ENCODE results near the gene WIZ.

WIZ gene

GRCh38 chr19:15464394-15465385 is 14.9 kb upstream of the WIZ start, which contains the start of gene RASAL3:
Gene RASAL3 (minus strand): TSS chr19:15464544. CDS start chr19:15464358, 186 bp downstream.
- DNase-seq (ENCODE audit: low read depth), result peak; percentile 56

DNA sequence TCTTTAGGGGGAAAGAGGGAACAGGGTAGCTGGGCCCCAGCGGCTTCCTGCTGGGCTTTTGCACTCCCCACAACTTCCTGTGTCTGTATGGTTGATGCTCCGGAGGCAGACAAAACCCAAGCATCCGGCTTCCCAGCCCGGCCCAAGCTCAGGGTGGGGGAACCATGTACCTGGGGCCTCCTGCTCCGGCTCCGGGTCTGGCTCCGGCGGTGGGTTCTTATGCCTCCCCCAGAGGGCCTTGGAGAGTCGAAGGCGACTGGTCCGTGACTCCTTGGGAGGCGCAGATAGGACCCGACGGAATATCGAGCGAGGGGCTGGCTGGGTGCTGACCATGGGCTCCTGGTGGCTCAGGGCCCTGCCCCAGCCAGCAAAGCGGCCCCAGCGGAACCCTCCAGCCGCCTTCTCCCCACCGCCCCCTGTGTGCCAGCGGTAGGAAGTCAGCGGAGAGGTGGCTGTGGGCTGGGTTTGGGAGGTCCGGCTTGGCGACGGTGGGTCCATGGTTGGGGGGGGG is 14.2 kb upstream of the WIZ start:
- peak; percentile 69 for DNase-seq (ENCODE audit: low read depth)

DNA sequence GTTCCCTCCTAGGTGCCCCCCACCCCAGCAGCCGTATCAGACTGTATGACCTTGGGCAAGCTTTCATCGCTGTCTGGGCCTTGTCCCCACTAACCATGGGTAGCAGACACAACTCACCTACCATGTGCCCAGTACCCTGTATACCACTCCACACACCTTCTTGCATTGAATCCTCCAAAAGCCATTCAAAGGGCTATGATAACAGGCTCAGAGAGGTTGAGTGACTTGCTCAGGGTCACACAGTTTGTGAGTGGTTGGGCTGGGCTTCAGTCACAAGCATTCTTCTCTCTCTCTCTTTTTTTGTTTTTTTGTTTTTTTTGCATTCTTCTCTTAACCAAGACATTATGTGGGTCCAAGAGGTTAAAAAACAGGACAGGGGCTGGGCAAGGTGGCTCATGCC is 11.9 kb upstream of the WIZ start:
- DNase-seq (ENCODE audit: low read depth), result no peak

- no peak for DNase-seq (ENCODE audit: low read depth)
Measured at GRCh38 chr19:15457701-15458484, 8.1 kb upstream of the WIZ start.

GRCh38 chr19:15456871-15457700 is 7.3 kb upstream of the WIZ start:
- no peak for DNase-seq (ENCODE audit: low read depth)

DNA sequence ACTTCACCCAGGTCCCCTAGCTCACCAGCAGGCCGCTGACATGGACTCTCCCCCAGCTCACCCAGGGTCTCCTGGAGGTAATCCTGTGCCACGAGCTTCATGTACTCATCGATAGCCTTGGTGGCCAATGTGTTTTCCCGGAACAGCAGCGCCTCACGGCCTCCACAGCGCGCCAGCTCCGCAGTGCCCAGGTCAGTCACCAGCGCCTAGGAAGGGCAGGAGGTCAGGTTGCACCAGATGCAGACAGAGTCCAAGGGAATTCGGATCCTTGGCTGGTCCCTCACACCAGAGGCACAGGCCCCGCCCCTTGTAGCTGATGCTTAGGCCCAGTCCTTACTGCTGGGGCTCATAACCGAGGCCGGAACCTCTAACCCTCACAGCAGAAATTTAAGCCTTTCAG is 6.7 kb upstream of the WIZ start:
- no peak for DNase-seq (ENCODE audit: low read depth)

DNA sequence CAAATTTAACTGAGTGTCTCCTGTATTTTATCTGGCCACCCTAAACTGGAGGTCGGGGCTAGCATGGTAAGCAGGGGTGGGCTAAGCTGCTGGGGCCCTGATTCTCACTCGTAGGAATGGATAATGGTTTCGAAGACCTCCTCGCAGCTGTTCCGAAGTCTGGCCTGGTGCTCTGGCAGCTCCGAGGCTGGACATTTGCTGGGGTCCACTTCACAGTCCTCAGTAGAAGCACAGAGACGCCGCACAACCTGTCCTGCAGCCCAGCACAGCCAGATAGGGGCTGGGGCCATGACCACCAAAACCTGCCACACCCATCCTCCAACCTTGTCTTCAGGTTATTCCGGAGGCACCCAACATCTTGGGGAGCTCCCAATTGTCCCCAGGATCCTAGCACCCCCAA is 6.2 kb upstream of the WIZ start:
- no peak for DNase-seq (ENCODE audit: low read depth)

GRCh38 chr19:15453906-15454860 is 4.4 kb upstream of the WIZ start:
- no peak for DNase-seq (ENCODE audit: low read depth)

DNA sequence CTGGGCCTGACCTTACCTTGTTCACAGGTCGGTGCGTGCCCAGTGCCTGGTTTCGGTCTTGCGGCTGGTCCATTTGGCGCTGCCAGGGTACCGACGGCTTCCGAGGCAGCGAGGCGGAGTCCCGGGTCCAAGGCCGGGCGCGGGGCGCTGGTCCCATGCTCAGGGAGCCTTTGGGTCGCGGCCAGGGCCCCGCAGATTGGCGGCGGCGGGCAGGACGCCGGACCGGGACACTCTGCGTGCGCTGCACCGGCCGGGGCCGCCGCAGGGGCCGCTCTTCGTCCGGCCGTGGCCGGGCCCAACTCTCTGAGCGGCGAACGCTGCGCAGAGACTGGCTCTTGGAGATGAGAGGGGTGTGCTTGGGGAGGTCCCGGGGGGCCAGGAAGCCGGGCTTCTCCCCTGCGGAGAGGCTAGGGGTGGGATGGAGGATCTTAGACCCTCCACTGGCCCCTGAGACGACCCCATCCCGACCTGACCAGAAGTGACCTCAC is 3.4 kb upstream of the WIZ start:
- no peak for DNase-seq (ENCODE audit: low read depth)

- DNase-seq (ENCODE audit: low read depth), result no peak
Measured at GRCh38 chr19:15452111-15453047, 2.6 kb upstream of the WIZ start.

DNA sequence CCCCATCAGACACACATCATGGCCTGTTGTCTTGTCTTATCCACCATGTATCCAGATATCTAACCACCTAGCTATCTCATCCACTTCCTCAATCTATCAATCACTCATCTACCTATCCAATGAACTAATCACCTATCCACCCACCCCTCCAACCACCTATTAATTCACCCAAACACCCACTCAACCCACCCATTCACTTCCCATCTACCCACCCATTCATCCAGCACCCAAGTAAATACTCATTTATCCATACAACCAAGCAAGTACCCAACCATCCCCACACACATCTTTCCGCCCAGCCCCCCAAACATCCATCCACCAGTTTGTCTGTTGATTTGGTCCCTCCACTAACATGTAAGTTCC is 753 bp upstream of the WIZ start:
- no peak for DNase-seq (ENCODE audit: low read depth)

DNA sequence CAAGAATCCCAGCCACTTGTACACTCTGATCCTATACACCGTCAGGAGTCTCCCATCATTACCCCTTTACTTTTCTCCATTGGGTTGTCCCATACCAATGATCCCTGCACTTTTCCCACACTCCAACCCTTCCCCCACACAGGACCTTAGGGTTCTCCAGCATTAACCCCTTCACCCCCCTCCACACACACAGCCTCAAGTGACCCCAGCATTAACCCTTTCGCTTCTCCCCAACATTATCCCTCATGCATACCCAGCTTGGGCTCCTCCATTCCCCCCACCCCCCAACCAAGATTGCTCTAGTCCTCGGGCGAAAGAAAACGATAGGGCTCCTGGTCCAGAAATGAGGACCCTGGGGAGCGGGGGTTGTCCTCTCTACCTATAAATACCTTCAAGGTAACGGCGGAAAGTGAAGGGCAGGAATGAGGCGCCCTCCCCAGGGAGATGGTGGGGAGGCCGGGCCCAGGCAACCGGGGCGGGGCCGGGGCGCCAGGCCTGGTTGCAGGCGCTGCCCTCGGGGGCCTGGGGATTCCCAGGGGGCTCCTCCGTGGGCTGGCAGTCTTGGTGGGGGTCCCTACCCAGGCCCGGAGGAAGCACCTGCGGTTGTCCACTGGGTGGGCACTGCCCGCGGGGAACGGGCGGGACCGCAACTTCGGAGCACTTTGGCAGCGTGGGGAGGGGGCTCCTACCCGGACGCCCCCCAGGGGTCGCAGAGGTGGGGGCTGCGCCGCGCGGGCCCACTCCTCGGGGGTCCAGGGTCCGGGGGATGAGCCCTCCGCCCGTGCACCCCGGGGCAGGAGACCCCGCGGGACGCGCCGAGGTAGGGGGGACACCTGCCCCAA is 757 bp downstream of the WIZ start:
- DNase-seq (ENCODE audit: low read depth), result no peak

GRCh38 chr19:15448044-15448777 is 1.5 kb downstream of the WIZ start:
- DNase-seq (ENCODE audit: low read depth), result no peak

GRCh38 chr19:15447057-15447456 is 2.7 kb downstream of the WIZ start:
- DNase-seq (ENCODE audit: low read depth), result no peak

GRCh38 chr19:15445807-15446376 is 3.9 kb downstream of the WIZ start:
- DNase-seq (ENCODE audit: low read depth), result no peak

DNA sequence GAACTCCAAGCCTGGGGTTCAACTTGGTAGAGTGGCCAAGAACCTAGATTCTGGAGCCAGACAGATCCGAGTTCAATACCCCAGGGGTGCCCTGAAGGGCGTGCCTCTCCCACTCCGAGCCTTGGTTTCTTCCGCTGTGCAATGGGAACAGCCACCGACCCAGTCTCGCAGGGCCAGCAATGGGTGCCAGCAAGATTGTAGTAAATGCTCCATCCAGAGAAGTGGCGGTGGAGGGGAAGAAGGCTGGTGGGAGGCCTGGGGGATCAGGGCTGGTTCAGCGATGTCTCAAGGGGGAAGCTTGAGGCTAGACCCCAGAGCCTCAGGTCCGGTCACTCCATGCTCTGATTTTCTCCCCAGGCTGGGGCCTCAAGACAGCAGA is 4.5 kb downstream of the WIZ start:
- no peak for DNase-seq (ENCODE audit: low read depth)

GRCh38 chr19:15444505-15445226 is 5.1 kb downstream of the WIZ start:
- DNase-seq (ENCODE audit: low read depth), result no peak
